Activated CD4-positive, alpha-beta memory T cell treated with anti-CD3 and anti-CD28 coated beads for 36 hours (primary cell): ENCODE data around the gene PARVA. TPM values are rescaled to one million over a fixed set of nuclear protein-coding genes. Genes with fewer than 3 reads are reported as not detected.

Source experiments
- CTCF ChIA-PET: fragments of 350-600 bp; sonication (Branson Sonifier 250); formaldehyde crosslinking; loops from one replicate; lab custom pipeline; 2021; ENCODE audit warnings: antibody characterized with exemption, inconsistent platforms; lab: Charles Lee
- POLR2A ChIA-PET: fragments of 350-600 bp; sonication (Branson Sonifier 250); formaldehyde crosslinking; loops from one replicate; lab custom pipeline; 2021; ENCODE audit warnings: antibody characterized with exemption; lab: Charles Lee
- DNase-seq: peaks from one replicate; pipeline ENCODE4 v3.0.0-alpha.2; 2020
- H3K27ac Mint-ChIP-seq: one replicate; pipeline ENCODE4 v1.8.0; 2021; ENCODE audit warnings: mixed read lengths
- H3K27me3 Mint-ChIP-seq: one replicate; pipeline ENCODE4 v1.8.0; 2021; ENCODE audit warnings: mixed read lengths
- H3K36me3 Mint-ChIP-seq: one replicate; pipeline ENCODE4 v1.8.0; 2021; ENCODE audit warnings: mixed read lengths
- H3K4me1 Mint-ChIP-seq: one replicate; pipeline ENCODE4 v1.8.0; 2021; ENCODE audit warnings: low read depth, mixed read lengths
- H3K4me3 Mint-ChIP-seq: one replicate; pipeline ENCODE4 v1.8.0; 2021; ENCODE audit warnings: mild to moderate bottlenecking, mixed read lengths
- H3K9me3 Mint-ChIP-seq: one replicate; pipeline ENCODE4 v1.8.0; 2021; ENCODE audit warnings: mixed read lengths
- intact Hi-C: fragments of 100-400 bp; cut with micrococcal nuclease; formaldehyde crosslinking; loops from one replicate; pipeline ENCODE4 v1.15.1; 2023
- total RNA-seq, 2 experiments: library from RNA; stranded (reverse); gene quantifications; one replicate each; pipeline ENCODE4 v1.2.3, GENCODE V29; 2021

Gene PARVA
- total RNA-seq, 2 experiments from 2014 or later = 0.33 to 0.41 TPM

DNA sequence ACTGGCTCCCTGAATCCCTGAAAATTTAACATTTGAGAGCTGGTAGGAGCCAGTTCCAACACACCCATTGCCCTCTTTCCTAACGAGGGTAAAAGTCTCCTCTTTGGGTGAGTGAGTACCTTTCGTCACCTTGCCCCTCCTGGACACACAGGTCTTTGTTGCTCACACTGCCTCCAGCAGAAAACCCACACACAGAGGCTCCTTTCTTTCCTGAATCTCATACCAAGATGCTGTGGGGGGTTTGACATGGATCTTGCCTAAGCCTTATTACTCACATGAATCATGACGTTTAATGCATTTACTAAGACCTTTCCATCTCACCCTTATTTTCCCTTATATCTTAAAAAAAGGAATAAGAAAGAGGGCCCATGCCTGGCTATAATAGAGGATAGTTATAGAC lies 53.0 kb downstream of the PARVA start:
- Mint-ChIP-seq H3K27me3 (no peaks in the 10 kb centered on the region), H3K36me3 (no peaks in the 10 kb centered on the region), H3K27ac (no peak overlapping the region), H3K4me1 (no peaks in the 10 kb centered on the region), H3K9me3 (no peaks in the 10 kb centered on the region), H3K4me3 (no peak overlapping the region)
- ChIA-PET POLR2A (no interaction called here), CTCF (interaction anchor here (0.8 kb wide), 1 partner anchor 20 kb away, joined by 3 read pairs; no protein-coding TSS in a partner anchor)
- no peak for DNase-seq
- intact Hi-C loops = no loop called here

- ChIA-PET CTCF (interaction anchor here (0.8 kb wide), 1 partner anchor 20 kb away, joined by 3 read pairs; no protein-coding TSS in a partner anchor), POLR2A (no interaction called here)
- H3K9me3 Mint-ChIP-seq = no peaks in the 10 kb centered on the region
- no peak overlapping the region for H3K4me3 Mint-ChIP-seq
- no peak for DNase-seq
- H3K27me3 Mint-ChIP-seq = no peaks in the 10 kb centered on the region
- no peak overlapping the region for H3K27ac Mint-ChIP-seq
- H3K36me3 Mint-ChIP-seq = no peaks in the 10 kb centered on the region
- intact Hi-C loops = no loop called here
- H3K4me1 Mint-ChIP-seq = no peaks in the 10 kb centered on the region
Measured at GRCh38 chr11:12430954-12431595, 53.7 kb downstream of the PARVA start.

- ChIA-PET POLR2A (no interaction called here), CTCF (no interaction called here)
- intact Hi-C loops = no loop called here
- H3K9me3 Mint-ChIP-seq = no peaks in the 10 kb centered on the region
- H3K27me3 Mint-ChIP-seq = no peaks in the 10 kb centered on the region
- no peaks in the 10 kb centered on the region for H3K36me3 Mint-ChIP-seq
- no peak overlapping the region for H3K4me3 Mint-ChIP-seq
- no peak for DNase-seq
- no peaks in the 10 kb centered on the region for H3K4me1 Mint-ChIP-seq
- H3K27ac Mint-ChIP-seq = no peak overlapping the region
Measured at GRCh38 chr11:12432507-12432906, 55.1 kb downstream of the PARVA start.

DNA sequence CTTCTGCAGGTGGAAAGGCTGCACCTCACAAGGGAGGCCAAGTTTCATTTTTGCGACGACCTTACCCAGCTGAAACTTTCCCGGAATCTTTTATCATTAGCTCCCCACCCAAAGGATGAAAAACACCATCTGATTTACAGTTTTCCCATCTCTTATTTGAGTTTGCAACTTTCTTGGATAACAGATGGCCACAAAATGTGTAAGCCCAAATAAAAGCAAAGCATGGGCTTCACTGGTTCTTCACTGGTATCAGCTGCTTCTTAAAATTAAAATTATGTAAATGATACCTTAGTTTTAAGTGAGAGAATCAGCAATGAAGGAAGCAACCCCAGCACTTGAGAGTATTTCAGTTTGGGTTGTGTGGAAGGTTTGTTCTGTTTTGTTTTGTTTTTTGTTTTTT lies 55.8 kb downstream of the PARVA start:
- Mint-ChIP-seq H3K9me3 (no peaks in the 10 kb centered on the region), H3K36me3 (no peaks in the 10 kb centered on the region), H3K27me3 (no peaks in the 10 kb centered on the region), H3K4me3 (no peak overlapping the region), H3K27ac (no peak overlapping the region), H3K4me1 (no peaks in the 10 kb centered on the region)
- intact Hi-C loops = no loop called here
- ChIA-PET POLR2A (no interaction called here), CTCF (no interaction called here)
- DNase-seq = no peak

GRCh38 chr11:12433571-12434324 lies 56.4 kb downstream of the PARVA start:
- intact Hi-C loops = no loop called here
- Mint-ChIP-seq H3K4me3 (no peak overlapping the region), H3K27me3 (no peaks in the 10 kb centered on the region), H3K9me3 (no peaks in the 10 kb centered on the region), H3K4me1 (no peaks in the 10 kb centered on the region), H3K27ac (no peak overlapping the region), H3K36me3 (no peaks in the 10 kb centered on the region)
- ChIA-PET POLR2A (no interaction called here), CTCF (no interaction called here)
- DNase-seq = no peak

GRCh38 chr11:12434325-12434654 lies 56.9 kb downstream of the PARVA start:
- H3K9me3 Mint-ChIP-seq = no peaks in the 10 kb centered on the region
- no peak for DNase-seq
- intact Hi-C loops = no loop called here
- POLR2A ChIA-PET = no interaction called here
- no peaks in the 10 kb centered on the region for H3K4me1 Mint-ChIP-seq
- no peak overlapping the region for H3K4me3 Mint-ChIP-seq
- CTCF ChIA-PET = interaction anchor here (1.1 kb wide), 1 partner anchor 89 kb away, joined by 4 read pairs; no protein-coding TSS in a partner anchor
- no peak overlapping the region for H3K27ac Mint-ChIP-seq
- H3K27me3 Mint-ChIP-seq = no peaks in the 10 kb centered on the region
- no peaks in the 10 kb centered on the region for H3K36me3 Mint-ChIP-seq

DNA sequence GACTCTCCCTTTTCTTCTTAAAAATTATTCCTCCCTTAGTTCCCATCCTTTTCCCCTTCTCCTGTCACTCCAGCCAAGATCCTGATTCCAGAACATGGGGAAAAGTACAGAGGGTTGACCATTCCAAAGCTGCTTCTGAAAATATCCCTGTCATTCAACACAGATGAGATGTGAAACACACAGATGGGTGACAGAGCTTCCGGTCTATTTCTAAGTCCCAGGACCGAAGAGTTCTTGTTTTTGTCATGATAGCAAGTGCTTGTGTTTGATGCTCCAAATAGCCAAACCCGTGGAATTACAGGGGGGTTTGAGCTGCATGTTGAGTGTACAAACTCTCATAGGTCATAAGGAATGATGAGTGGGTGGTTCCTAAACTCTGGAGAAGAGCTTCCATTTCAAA lies 57.9 kb downstream of the PARVA start:
- Mint-ChIP-seq H3K27me3 (no peaks in the 10 kb centered on the region), H3K36me3 (no peaks in the 10 kb centered on the region), H3K4me1 (no peaks in the 10 kb centered on the region), H3K9me3 (no peaks in the 10 kb centered on the region), H3K4me3 (no peak overlapping the region), H3K27ac (no peak overlapping the region)
- intact Hi-C loops = no loop called here
- POLR2A ChIA-PET = no interaction called here
- CTCF ChIA-PET = interaction anchor here (1.1 kb wide), 1 partner anchor 90 kb away, joined by 4 read pairs; no protein-coding TSS in a partner anchor
- DNase-seq = no peak

DNA sequence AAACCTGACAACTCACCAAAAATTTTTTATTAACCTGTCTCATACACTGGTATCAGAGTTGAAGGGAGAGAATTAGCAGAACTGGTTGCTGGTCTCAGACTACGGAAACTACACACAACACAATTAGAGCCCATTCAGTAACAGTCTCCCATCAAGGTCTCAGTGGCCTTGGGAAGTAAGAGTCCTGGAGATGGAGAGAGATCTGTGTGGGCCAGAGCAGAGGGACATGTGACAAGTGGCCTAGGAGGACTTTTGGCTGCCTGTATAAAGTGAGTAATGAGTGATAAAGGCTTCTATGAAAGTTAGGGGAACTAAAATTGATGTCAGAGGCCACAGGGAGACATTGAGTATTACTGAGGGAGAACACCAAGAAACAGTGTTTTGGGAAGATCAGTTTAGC lies 58.9 kb downstream of the PARVA start:
- CTCF ChIA-PET = no interaction called here
- intact Hi-C loops = no loop called here
- POLR2A ChIA-PET = no interaction called here
- no peak for DNase-seq
- H3K4me1 Mint-ChIP-seq = no peaks in the 10 kb centered on the region
- H3K27me3 Mint-ChIP-seq = no peaks in the 10 kb centered on the region
- no peak overlapping the region for H3K4me3 Mint-ChIP-seq
- H3K9me3 Mint-ChIP-seq = no peaks in the 10 kb centered on the region
- H3K36me3 Mint-ChIP-seq = no peaks in the 10 kb centered on the region
- no peak overlapping the region for H3K27ac Mint-ChIP-seq

GRCh38 chr11:12438291-12438690 lies 60.9 kb downstream of the PARVA start:
- intact Hi-C loops = no loop called here
- H3K36me3 Mint-ChIP-seq = no peaks in the 10 kb centered on the region
- no peak overlapping the region for H3K27ac Mint-ChIP-seq
- no peak for DNase-seq
- H3K4me3 Mint-ChIP-seq = no peak overlapping the region
- H3K4me1 Mint-ChIP-seq = no peaks in the 10 kb centered on the region
- ChIA-PET CTCF (no interaction called here), POLR2A (no interaction called here)
- H3K9me3 Mint-ChIP-seq = no peaks in the 10 kb centered on the region
- no peaks in the 10 kb centered on the region for H3K27me3 Mint-ChIP-seq

- no peaks in the 10 kb centered on the region for H3K9me3 Mint-ChIP-seq
- ChIA-PET POLR2A (no interaction called here), CTCF (no interaction called here)
- no peaks in the 10 kb centered on the region for H3K36me3 Mint-ChIP-seq
- H3K4me3 Mint-ChIP-seq = no peak overlapping the region
- H3K27ac Mint-ChIP-seq = no peak overlapping the region
- DNase-seq = no peak
- intact Hi-C loops = no loop called here
- H3K4me1 Mint-ChIP-seq = no peaks in the 10 kb centered on the region
- no peaks in the 10 kb centered on the region for H3K27me3 Mint-ChIP-seq
Measured at GRCh38 chr11:12439615-12440014, 62.2 kb downstream of the PARVA start.

- Mint-ChIP-seq H3K9me3 (no peaks in the 10 kb centered on the region), H3K4me3 (no peak overlapping the region), H3K4me1 (no peaks in the 10 kb centered on the region), H3K27me3 (no peaks in the 10 kb centered on the region), H3K36me3 (no peaks in the 10 kb centered on the region), H3K27ac (no peak overlapping the region)
- intact Hi-C loops = no loop called here
- DNase-seq = no peak
- POLR2A ChIA-PET = no interaction called here
- CTCF ChIA-PET = interaction anchor here (1.0 kb wide), 1 partner anchor 111 kb away, joined by 3 read pairs; no protein-coding TSS in a partner anchor
Measured at GRCh38 chr11:12440565-12440964, 63.2 kb downstream of the PARVA start.

- no peaks in the 10 kb centered on the region for H3K27me3 Mint-ChIP-seq
- no peaks in the 10 kb centered on the region for H3K9me3 Mint-ChIP-seq
- intact Hi-C loops = no loop called here
- no peak for DNase-seq
- H3K4me1 Mint-ChIP-seq = no peaks in the 10 kb centered on the region
- POLR2A ChIA-PET = no interaction called here
- H3K36me3 Mint-ChIP-seq = no peaks in the 10 kb centered on the region
- CTCF ChIA-PET = interaction anchor here (1.0 kb wide), 1 partner anchor 112 kb away, joined by 3 read pairs; no protein-coding TSS in a partner anchor
- no peak overlapping the region for H3K27ac Mint-ChIP-seq
- H3K4me3 Mint-ChIP-seq = no peak overlapping the region
Measured at GRCh38 chr11:12441231-12441861, 64.0 kb downstream of the PARVA start.
